Endothelial cell of umbilical vein (primary cell): ENCODE data around the gene PPFIBP1. TPM values are rescaled to one million over a fixed set of nuclear protein-coding genes. Genes with fewer than 3 reads are reported as not detected.
A peak's percentile ranks its signal among the peaks of the same experiment; 100 is the strongest.

ENCODE experiments used
- BruUV-seq: library from RNA; stranded (reverse); fragments of 400-500 nt; replicated peaks from 2 replicates; lab custom pipeline; 2021; lab: Mats Ljungman, UMichigan
- CTCF ChIA-PET: fragments of 300-600, 350-600 bp; sonication (Branson Sonifier 250); formaldehyde crosslinking; loops from one replicate; lab custom pipeline; 2021; ENCODE audit warnings: antibody characterized with exemption, inconsistent platforms; lab: Charles Lee
- POLR2A ChIA-PET: fragments of 300-600, 350-600 bp; sonication (Branson Sonifier 250); formaldehyde crosslinking; loops from one replicate; lab custom pipeline; 2021; ENCODE audit warnings: antibody characterized with exemption, inconsistent platforms; lab: Charles Lee
- DNase-seq: peaks from one replicate; pipeline ENCODE4 v3.0.0-alpha.2; 2011; ENCODE audit warnings: low read depth, low spot score
- FAIRE-seq: peaks from 2 replicates; lab custom pipeline; 2011; peaks lifted over from hg19 to GRCh38; lab: Jason Lieb, UNC
- H2AFZ ChIP-seq: 2 replicates; pipeline ENCODE4 v1.6.0; 2012; ENCODE audit warnings: low read depth, low read length, control low read depth, inconsistent platforms
- H3K27ac ChIP-seq: 2 replicates; pipeline ENCODE4 v1.5.1; 2011; ENCODE audit warnings: low read depth, mild to moderate bottlenecking, control low read depth, low read length, moderate library complexity; ENCODE audit not compliant: insufficient read depth
- H3K27me3 ChIP-seq, 2 experiments: 2 replicates each; pipeline versions ENCODE4 v1.6.0 to v1.6.1; 2011; ENCODE audit warnings: low read length in 2 of 2, mixed read lengths in 1 of 2; ENCODE audit not compliant: control insufficient read depth in 2 of 2, insufficient read depth in 2 of 2
- H3K36me3 ChIP-seq, 2 experiments: 2 replicates in 1 of 2; 3 replicates in 1 of 2; pipeline ENCODE4 v1.5.1; 2011; ENCODE audit warnings: low read length in 2 of 2, mild to moderate bottlenecking in 1 of 2, moderate library complexity in 1 of 2; ENCODE audit not compliant: control insufficient read depth in 2 of 2, insufficient read depth in 2 of 2; ENCODE audit errors: extremely low read depth in 1 of 2
- H3K4me1 ChIP-seq: 3 replicates; pipeline ENCODE4 v1.5.1; 2011; ENCODE audit warnings: mild to moderate bottlenecking, low read length; ENCODE audit not compliant: control insufficient read depth, insufficient read depth; ENCODE audit errors: extremely low read depth
- H3K4me2 ChIP-seq: 2 replicates; pipeline ENCODE4 v1.6.1; 2011; ENCODE audit warnings: low read length, control low read depth, mixed read lengths; ENCODE audit not compliant: insufficient read depth
- H3K4me3 ChIP-seq, 3 experiments: fragments of 200-600 bp in 1 of 3; sonication (generic), shearing (Covaris generic) in 1 of 3; replicated peaks in 1 of 3; 2 replicates each; pipeline ENCODE4 v1.5.1; 2011 to 2016; ENCODE audit warnings: control low read depth in 3 of 3, low read length in 3 of 3, mild to moderate bottlenecking in 2 of 3, inconsistent platforms in 1 of 3, low read depth in 1 of 3, moderate library complexity in 1 of 3; ENCODE audit not compliant: insufficient read depth in 1 of 3
- H3K79me2 ChIP-seq: 2 replicates; pipeline ENCODE4 v1.6.0; 2012; ENCODE audit warnings: low read length, inconsistent platforms; ENCODE audit not compliant: control insufficient read depth, insufficient read depth
- H3K9ac ChIP-seq: replicated peaks from 2 replicates; pipeline ENCODE3; 2011; ENCODE audit warnings: low read length, control low read depth; ENCODE audit not compliant: insufficient read depth; ENCODE audit errors: extremely low read depth
- H3K9me1 ChIP-seq: replicated peaks from 3 replicates; pipeline ENCODE4 v1.6.0; 2011; ENCODE audit warnings: mild to moderate bottlenecking, low read length; ENCODE audit not compliant: control insufficient read depth, insufficient read depth; ENCODE audit errors: extremely low read depth
- H3K9me3 ChIP-seq: replicated peaks from 2 replicates; pipeline ENCODE4 v1.5.1; 2012; ENCODE audit warnings: low read length, inconsistent platforms; ENCODE audit not compliant: control insufficient read depth, insufficient read depth
- H4K20me1 ChIP-seq: replicated peaks from 2 replicates; pipeline ENCODE3; 2011; ENCODE audit warnings: mild to moderate bottlenecking, low read length; ENCODE audit not compliant: control insufficient read depth, insufficient read depth; ENCODE audit errors: extremely low read depth
- CTCF ChIP-seq, 2 donors: IDR thresholded peaks; 1 replicate in 1 of 2; 2 replicates in 1 of 2; pipeline ENCODE4 v1.5.1; 2011; ENCODE audit warnings: low read length in 2 of 2, mild to moderate bottlenecking in 2 of 2, moderate library complexity in 2 of 2, control low read depth in 1 of 2, inconsistent platforms in 1 of 2, low read depth in 1 of 2; ENCODE audit not compliant: insufficient read depth in 1 of 2; ENCODE audit errors: extremely low read depth in 1 of 2
- EZH2 ChIP-seq: IDR thresholded peaks from 2 replicates; pipeline ENCODE4 v1.6.1; 2012; ENCODE audit warnings: borderline replicate concordance, low read depth, mild to moderate bottlenecking, moderate library complexity, low read length, inconsistent platforms; ENCODE audit not compliant: severe bottlenecking
- FOS ChIP-seq: IDR thresholded peaks from 2 replicates; pipeline ENCODE4 v1.6.1; 2011; ENCODE audit warnings: mild to moderate bottlenecking, low read length, moderate library complexity, borderline replicate concordance; ENCODE audit not compliant: insufficient read depth
- GATA2 ChIP-seq: IDR thresholded peaks from 2 replicates; pipeline ENCODE4 v1.7.0; 2011; ENCODE audit warnings: low read depth, mild to moderate bottlenecking, moderate library complexity, mixed read lengths, low read length; ENCODE audit not compliant: insufficient read length, insufficient read depth
- JUN ChIP-seq: IDR thresholded peaks from 2 replicates; pipeline ENCODE4 v1.6.1; 2011; ENCODE audit warnings: borderline replicate concordance, low read depth; ENCODE audit not compliant: insufficient read length, insufficient read depth
- MYC ChIP-seq: IDR thresholded peaks from one replicate; pipeline ENCODE4 v1.6.1; 2011; ENCODE audit warnings: mild to moderate bottlenecking, low read depth, low read length
- POLR2A ChIP-seq: IDR thresholded peaks from 2 replicates; pipeline ENCODE4 v1.6.1; 2012; ENCODE audit warnings: low read depth, mild to moderate bottlenecking, control low read depth, low read length
- POLR2AphosphoS5 ChIP-seq: IDR thresholded peaks from 2 replicates; pipeline ENCODE4 v1.6.1; 2012; ENCODE audit warnings: low read depth, mild to moderate bottlenecking, control low read depth, low read length, moderate library complexity; ENCODE audit not compliant: insufficient read depth
- dilution Hi-C: fragments of 300-500 bp; cut with MboI; formaldehyde crosslinking; loops from one replicate; pipeline ENCODE4 v1.15.0; 2019; ENCODE audit warnings: low sequenced_read_pairs; ENCODE audit not compliant: extremely low pct_ligation_motif_present
- intact Hi-C: fragments of 100-400 bp; cut with micrococcal nuclease; formaldehyde crosslinking; loops from one replicate; pipeline ENCODE4 v1.10.0; 2022
- polyA plus RNA-seq, 4 experiments: library from polyadenylated mRNA; depleted of rRNA in 3 of 4; stranded (reverse) in 3 of 4; unstranded in 1 of 4; fragments of >200 nt; gene quantifications; 2 replicates each; pipeline versions ENCODE4 v1.2.1 to v1.2.3, GENCODE V29; 2011 to 2012; ENCODE audit warnings: missing spikeins in 1 of 4
- total RNA-seq: library from RNA; stranded (reverse); gene quantifications from 2 replicates; pipeline ENCODE4 v1.2.3, GENCODE V29; 2021
- TF ChIP-seq, protein P1 (sequence below): IDR thresholded peaks from 2 replicates; pipeline ENCODE4 v1.6.1; 2011; ENCODE audit not compliant: insufficient read depth, insufficient read length

PPFIBP1 gene
- total and polyA plus RNA-seq, 2 donors (not counting 3 experiments of a cell fraction or from before 2014, with no cell fraction given) = 45.5 to 154 TPM

DNA sequence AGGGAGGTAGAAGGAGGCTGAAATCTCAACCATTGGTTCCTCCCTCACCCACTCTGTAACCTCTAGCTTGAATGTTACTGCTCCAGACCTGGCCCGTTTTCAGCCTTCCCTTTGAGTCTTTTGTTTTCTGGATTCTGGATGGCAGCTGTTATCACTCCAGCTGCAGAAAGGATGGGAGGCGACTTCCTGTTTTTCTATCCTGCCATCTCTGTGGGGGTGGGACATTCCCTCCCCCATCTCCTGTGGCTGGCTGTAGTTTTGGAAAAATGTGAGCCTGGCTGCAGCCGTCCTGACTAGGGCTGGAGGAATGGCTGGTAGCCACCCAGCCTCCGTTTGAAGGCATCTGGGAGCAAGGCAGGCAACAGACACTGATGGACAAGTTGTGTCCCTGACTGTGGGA, 2.9 kb upstream of the PPFIBP1 start:
- CTCF ChIA-PET = interaction anchor here (0.9 to 1.1 kb wide), 2 partner anchors 13 to 96 kb away, joined by 3 read pairs; no protein-coding TSS in a partner anchor
- H3K79me2 ChIP-seq = peaks cover 16% of the 10 kb centered on the region
- H3K9me3 ChIP-seq = no peaks in the 10 kb centered on the region
- H3K36me3 ChIP-seq = no peaks in the 10 kb centered on the region
- intact Hi-C loops = no loop called here
- no peaks in the 10 kb centered on the region for H3K27me3 ChIP-seq
- H3K27ac ChIP-seq = no peak overlapping the region
- no peak overlapping the region for H3K9ac ChIP-seq
- H2AFZ ChIP-seq = peak overlapping the region; percentile 44
- TF ChIP-seq GATA2 (peak; percentile 12), CTCF (IDR thresholded peaks at IDR 0.05; ENCODE audit: extremely low read depth in 1 of 2, insufficient read depth in 1 of 2, low read depth in 1 of 2, low read length in 2 of 2) (no peak)
- dilution Hi-C loops = no loop called here
- H4K20me1 ChIP-seq = no peaks in the 10 kb centered on the region
- H3K4me1 ChIP-seq = peaks cover 16% of the 10 kb centered on the region
- DNase-seq (peak; percentile 46), FAIRE-seq (no peak)
- H3K9me1 ChIP-seq = no peaks in the 10 kb centered on the region
- H3K4me3 ChIP-seq = no peak overlapping the region
- H3K4me2 ChIP-seq = no peak overlapping the region
- POLR2A ChIA-PET = no interaction called here
- no TSS peak for BruUV-seq

DNA sequence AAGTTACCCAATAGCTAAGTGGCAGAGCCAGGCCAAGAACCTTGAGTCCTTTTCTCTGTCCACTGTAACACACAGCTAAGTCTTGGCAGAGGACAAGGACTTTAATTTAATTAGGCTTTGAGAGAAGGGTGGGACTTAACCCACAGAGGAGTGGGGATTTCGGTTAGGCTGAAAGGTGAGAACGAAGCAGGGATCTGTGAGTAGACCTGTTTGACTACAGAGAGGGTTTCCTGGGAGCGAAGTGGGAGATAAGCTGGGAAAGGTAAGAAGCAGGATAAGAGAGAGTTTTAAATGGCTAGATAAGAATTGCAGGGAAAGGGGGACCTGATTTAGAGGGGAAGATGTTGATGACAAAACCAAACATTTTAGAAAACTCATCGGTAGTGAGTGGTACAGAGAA, 2.0 kb upstream of the PPFIBP1 start:
- dilution Hi-C loops = no loop called here
- intact Hi-C loops = no loop called here
- Histone ChIP-seq H3K9me1 (no peaks in the 10 kb centered on the region), H3K4me3 (no peak overlapping the region), H3K79me2 (peaks cover 25% of the 10 kb centered on the region), H3K4me2 (no peak overlapping the region), H3K27me3 (no peaks in the 10 kb centered on the region), H3K9ac (no peak overlapping the region), H4K20me1 (no peaks in the 10 kb centered on the region), H3K4me1 (peaks cover 22% of the 10 kb centered on the region), H3K36me3 (no peaks in the 10 kb centered on the region), H3K27ac (no peak overlapping the region), H2AFZ (no peak overlapping the region), H3K9me3 (no peaks in the 10 kb centered on the region)
- FAIRE-seq = no peak
- ChIA-PET CTCF (interaction anchor here (1.7 to 3.5 kb wide), 2 partner anchors 21 to 61 kb away, joined by 5 to 23 read pairs; no protein-coding TSS in a partner anchor), POLR2A (no interaction called here)
- DNase-seq = no peak
- no TSS peak for BruUV-seq
- TF ChIP-seq CTCF (IDR thresholded peaks at IDR 0.05; ENCODE audit: extremely low read depth in 1 of 2, insufficient read depth in 1 of 2, low read depth in 1 of 2, low read length in 2 of 2) = no peak
- TF ChIP-seq FOS = no peak
- no peak for TF ChIP-seq GATA2
- TF ChIP-seq JUN = no peak
- TF ChIP-seq, protein P1, sequence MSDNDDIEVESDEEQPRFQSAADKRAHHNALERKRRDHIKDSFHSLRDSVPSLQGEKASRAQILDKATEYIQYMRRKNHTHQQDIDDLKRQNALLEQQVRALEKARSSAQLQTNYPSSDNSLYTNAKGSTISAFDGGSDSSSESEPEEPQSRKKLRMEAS = no peak
- TF ChIP-seq EZH2 = no peak
- TF ChIP-seq MYC = no peak
- no peak for TF ChIP-seq POLR2AphosphoS5
- TF ChIP-seq POLR2A = no peak
